ENCODE measurements around the gene PDGFD.

Gene PDGFD

DNA sequence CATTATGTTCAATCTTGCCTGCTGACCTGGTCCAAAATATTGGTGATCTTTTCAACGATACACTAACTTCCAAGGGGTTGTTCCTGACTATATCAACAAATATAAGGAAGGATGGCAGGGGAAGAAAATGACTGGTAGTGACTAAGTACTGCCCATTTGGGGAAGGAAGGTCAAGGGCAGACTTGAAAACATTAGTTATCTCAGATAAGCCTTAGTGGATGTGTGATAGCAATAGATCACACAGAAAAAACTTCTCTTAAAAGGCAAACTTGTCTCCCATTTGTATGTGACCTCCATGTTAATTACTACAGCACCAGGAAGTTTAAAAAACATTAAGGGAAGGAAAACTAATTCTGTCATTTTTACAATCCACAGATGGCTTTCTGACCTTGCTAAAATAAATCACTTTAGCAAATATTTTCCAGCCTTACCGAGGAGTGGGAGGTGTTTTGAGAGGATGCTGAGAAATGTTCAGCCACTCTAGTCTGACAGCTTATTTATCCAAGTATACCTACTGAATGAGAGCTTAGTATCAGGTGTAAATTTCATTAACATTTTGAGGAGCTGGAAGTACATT, 215.7 kb downstream of the PDGFD start:
- DNase-seq: no peak
- no peak overlapping the region for H3K4me3 ChIP-seq (ENCODE audit: control insufficient read depth in 1 of 7, extremely low read depth in 1 of 7, insufficient read depth in 4 of 7, low read depth in 2 of 7, low read length in 6 of 7)
- whole genome bisulfite sequencing (ENCODE audit: insufficient coverage): 67% methylated on average over 1 of the region's 2 CpGs

DNA sequence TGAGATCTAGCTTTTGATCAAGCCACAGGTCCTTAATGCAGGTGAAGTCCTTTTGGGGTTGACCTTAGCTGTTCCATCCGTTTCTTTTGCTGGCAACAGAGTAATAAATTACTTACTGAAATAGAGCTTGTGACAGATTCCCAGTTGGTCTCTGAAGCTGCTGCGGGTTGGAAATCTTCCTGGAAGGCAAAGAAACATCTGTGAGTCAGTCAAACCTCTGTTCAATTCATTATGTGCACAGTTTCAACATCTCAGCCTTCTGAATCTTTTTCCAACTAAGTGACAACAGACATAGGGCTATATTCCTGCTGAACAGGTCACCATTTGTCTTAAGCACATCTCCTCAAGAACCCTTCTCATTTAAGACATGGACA, 216.4 kb downstream of the PDGFD start:
- Histone ChIP-seq H3K4me1 (ENCODE audit: control extremely low read depth in 1 of 4, control insufficient read depth in 4 of 4, insufficient read depth in 4 of 4, low read length in 3 of 4) (no peaks in the 10 kb centered on the region), H3K9me3 (ENCODE audit: control extremely low read depth in 1 of 5, control insufficient read depth in 4 of 5, insufficient read depth in 2 of 5, low read depth in 1 of 5, low read length in 4 of 5) (no peaks in the 10 kb centered on the region), H3K4me3 (ENCODE audit: control insufficient read depth in 1 of 7, extremely low read depth in 1 of 7, insufficient read depth in 4 of 7, low read depth in 2 of 7, low read length in 6 of 7) (no peak overlapping the region), H3K27ac (ENCODE audit: insufficient read depth in 1 of 2, low read depth in 1 of 2, low read length in 2 of 2, poor library complexity in 1 of 2, severe bottlenecking in 2 of 2) (no peak overlapping the region), H3K36me3 (ENCODE audit: control insufficient read depth in 4 of 4, insufficient read depth in 4 of 4, low read length in 3 of 4) (peaks cover 0 to 7% (median 2%) of the 10 kb centered on the region in 4 experiments), H3K27me3 (replicated peaks in 2 of 5; ENCODE audit: control insufficient read depth in 4 of 5, insufficient read depth in 5 of 5, low read length in 4 of 5) (no peaks in the 10 kb centered on the region)
- ChIA-PET POLR2A (no interaction called here), CTCF (no interaction called here)
- 90% methylated on average over 2 of the region's 2 CpGs for WGBS (ENCODE audit: insufficient coverage)
- no peak for DNase-seq

More for the DNA sequence above, 215.7 kb downstream of the PDGFD start:
- no peak overlapping the region for H3K27ac ChIP-seq (ENCODE audit: insufficient read depth in 1 of 2, low read depth in 1 of 2, low read length in 2 of 2, poor library complexity in 1 of 2, severe bottlenecking in 2 of 2)
- ChIA-PET CTCF (no interaction called here), POLR2A (no interaction called here)
- peaks cover 0 to 7% (median 2%) of the 10 kb centered on the region in 4 experiments for H3K36me3 ChIP-seq (ENCODE audit: control insufficient read depth in 4 of 4, insufficient read depth in 4 of 4, low read length in 3 of 4)
- H3K9me3 ChIP-seq (ENCODE audit: control extremely low read depth in 1 of 5, control insufficient read depth in 4 of 5, insufficient read depth in 2 of 5, low read depth in 1 of 5, low read length in 4 of 5): no peaks in the 10 kb centered on the region
- no peaks in the 10 kb centered on the region for H3K4me1 ChIP-seq (ENCODE audit: control extremely low read depth in 1 of 4, control insufficient read depth in 4 of 4, insufficient read depth in 4 of 4, low read length in 3 of 4)
- no peaks in the 10 kb centered on the region for H3K27me3 ChIP-seq (replicated peaks in 2 of 5; ENCODE audit: control insufficient read depth in 4 of 5, insufficient read depth in 5 of 5, low read length in 4 of 5)

- Histone ChIP-seq H3K36me3 (ENCODE audit: control insufficient read depth in 4 of 4, insufficient read depth in 4 of 4, low read length in 3 of 4) (peaks cover 0 to 7% (median 2%) of the 10 kb centered on the region in 4 experiments), H3K9me3 (ENCODE audit: control extremely low read depth in 1 of 5, control insufficient read depth in 4 of 5, insufficient read depth in 2 of 5, low read depth in 1 of 5, low read length in 4 of 5) (no peaks in the 10 kb centered on the region), H3K27me3 (replicated peaks in 2 of 5; ENCODE audit: control insufficient read depth in 4 of 5, insufficient read depth in 5 of 5, low read length in 4 of 5) (no peaks in the 10 kb centered on the region), H3K4me1 (ENCODE audit: control extremely low read depth in 1 of 4, control insufficient read depth in 4 of 4, insufficient read depth in 4 of 4, low read length in 3 of 4) (no peaks in the 10 kb centered on the region), H3K4me3 (ENCODE audit: control insufficient read depth in 1 of 7, extremely low read depth in 1 of 7, insufficient read depth in 4 of 7, low read depth in 2 of 7, low read length in 6 of 7) (no peak overlapping the region), H3K27ac (ENCODE audit: insufficient read depth in 1 of 2, low read depth in 1 of 2, low read length in 2 of 2, poor library complexity in 1 of 2, severe bottlenecking in 2 of 2) (no peak overlapping the region)
- POLR2A ChIA-PET: no interaction called here
- DNase-seq: peak in 1 of 3 donors; percentile 12
- CTCF ChIA-PET: no interaction called here
- WGBS (ENCODE audit: insufficient coverage): 100% methylated on average over 2 of the region's 3 CpGs
These were observed 217.0 kb downstream of the PDGFD start for GRCh38 chr11:103946793-103947545.

- CTCF ChIA-PET: interaction anchor here (1.0 kb wide), 1 partner anchor 12 kb away, joined by 3 read pairs; no protein-coding TSS in a partner anchor
- no peak for DNase-seq
- POLR2A ChIA-PET: no interaction called here
- no peak overlapping the region for H3K4me3 ChIP-seq (ENCODE audit: control insufficient read depth in 1 of 7, extremely low read depth in 1 of 7, insufficient read depth in 4 of 7, low read depth in 2 of 7, low read length in 6 of 7)
- peaks cover 0 to 7% (median 3%) of the 10 kb centered on the region in 4 experiments for H3K36me3 ChIP-seq (ENCODE audit: control insufficient read depth in 4 of 4, insufficient read depth in 4 of 4, low read length in 3 of 4)
- H3K4me1 ChIP-seq (ENCODE audit: control extremely low read depth in 1 of 4, control insufficient read depth in 4 of 4, insufficient read depth in 4 of 4, low read length in 3 of 4): no peaks in the 10 kb centered on the region
- no peaks in the 10 kb centered on the region for H3K27me3 ChIP-seq (replicated peaks in 2 of 5; ENCODE audit: control insufficient read depth in 4 of 5, insufficient read depth in 5 of 5, low read length in 4 of 5)
- H3K9me3 ChIP-seq (ENCODE audit: control extremely low read depth in 1 of 5, control insufficient read depth in 4 of 5, insufficient read depth in 2 of 5, low read depth in 1 of 5, low read length in 4 of 5): no peaks in the 10 kb centered on the region
- H3K27ac ChIP-seq (ENCODE audit: insufficient read depth in 1 of 2, low read depth in 1 of 2, low read length in 2 of 2, poor library complexity in 1 of 2, severe bottlenecking in 2 of 2): no peak overlapping the region
- no CpG with 5 or more reads among the region's 1 CpG for WGBS (ENCODE audit: insufficient coverage)
These were observed 219.6 kb downstream of the PDGFD start for GRCh38 chr11:103944251-103944940.

- H3K27ac ChIP-seq (ENCODE audit: insufficient read depth in 1 of 2, low read depth in 1 of 2, low read length in 2 of 2, poor library complexity in 1 of 2, severe bottlenecking in 2 of 2): no peak overlapping the region
- H3K9me3 ChIP-seq (ENCODE audit: control extremely low read depth in 1 of 5, control insufficient read depth in 4 of 5, insufficient read depth in 2 of 5, low read depth in 1 of 5, low read length in 4 of 5): no peaks in the 10 kb centered on the region
- peaks cover 0 to 7% (median 3%) of the 10 kb centered on the region in 4 experiments for H3K36me3 ChIP-seq (ENCODE audit: control insufficient read depth in 4 of 4, insufficient read depth in 4 of 4, low read length in 3 of 4)
- CTCF ChIA-PET: no interaction called here
- POLR2A ChIA-PET: no interaction called here
- no peak for DNase-seq
- H3K4me3 ChIP-seq (ENCODE audit: control insufficient read depth in 1 of 7, extremely low read depth in 1 of 7, insufficient read depth in 4 of 7, low read depth in 2 of 7, low read length in 6 of 7): no peak overlapping the region
- H3K27me3 ChIP-seq (replicated peaks in 2 of 5; ENCODE audit: control insufficient read depth in 4 of 5, insufficient read depth in 5 of 5, low read length in 4 of 5): no peaks in the 10 kb centered on the region
- no peaks in the 10 kb centered on the region for H3K4me1 ChIP-seq (ENCODE audit: control extremely low read depth in 1 of 4, control insufficient read depth in 4 of 4, insufficient read depth in 4 of 4, low read length in 3 of 4)
- no CpG with 5 or more reads among the region's 1 CpG for WGBS (ENCODE audit: insufficient coverage)
These were observed 221.3 kb downstream of the PDGFD start for GRCh38 chr11:103942646-103943045.

- ChIA-PET CTCF (interaction anchor here (1.5 kb wide), 1 partner anchor 11 kb away, joined by 4 read pairs; no protein-coding TSS in a partner anchor), POLR2A (no interaction called here)
- Histone ChIP-seq H3K4me3 (ENCODE audit: control insufficient read depth in 1 of 7, extremely low read depth in 1 of 7, insufficient read depth in 4 of 7, low read depth in 2 of 7, low read length in 6 of 7) (no peak overlapping the region), H3K4me1 (ENCODE audit: control extremely low read depth in 1 of 4, control insufficient read depth in 4 of 4, insufficient read depth in 4 of 4, low read length in 3 of 4) (no peaks in the 10 kb centered on the region), H3K27ac (ENCODE audit: insufficient read depth in 1 of 2, low read depth in 1 of 2, low read length in 2 of 2, poor library complexity in 1 of 2, severe bottlenecking in 2 of 2) (no peak overlapping the region), H3K36me3 (ENCODE audit: control insufficient read depth in 4 of 4, insufficient read depth in 4 of 4, low read length in 3 of 4) (peaks cover 0 to 2% (median under 1%) of the 10 kb centered on the region in 4 experiments), H3K9me3 (ENCODE audit: control extremely low read depth in 1 of 5, control insufficient read depth in 4 of 5, insufficient read depth in 2 of 5, low read depth in 1 of 5, low read length in 4 of 5) (no peaks in the 10 kb centered on the region), H3K27me3 (replicated peaks in 2 of 5; ENCODE audit: control insufficient read depth in 4 of 5, insufficient read depth in 5 of 5, low read length in 4 of 5) (no peaks in the 10 kb centered on the region)
- WGBS (ENCODE audit: insufficient coverage): 100% methylated on average over 1 of the region's 2 CpGs
- DNase-seq: no peak
These were observed 223.4 kb downstream of the PDGFD start for GRCh38 chr11:103940551-103940950.

GRCh38 chr11:103939694-103940093, 224.3 kb downstream of the PDGFD start:
- ChIA-PET CTCF (no interaction called here), POLR2A (no interaction called here)
- Histone ChIP-seq H3K4me3 (ENCODE audit: control insufficient read depth in 1 of 7, extremely low read depth in 1 of 7, insufficient read depth in 4 of 7, low read depth in 2 of 7, low read length in 6 of 7) (no peak overlapping the region), H3K27ac (ENCODE audit: insufficient read depth in 1 of 2, low read depth in 1 of 2, low read length in 2 of 2, poor library complexity in 1 of 2, severe bottlenecking in 2 of 2) (no peak overlapping the region), H3K9me3 (ENCODE audit: control extremely low read depth in 1 of 5, control insufficient read depth in 4 of 5, insufficient read depth in 2 of 5, low read depth in 1 of 5, low read length in 4 of 5) (no peaks in the 10 kb centered on the region), H3K36me3 (ENCODE audit: control insufficient read depth in 4 of 4, insufficient read depth in 4 of 4, low read length in 3 of 4) (peaks cover 0 to 2% (median 0%) of the 10 kb centered on the region in 4 experiments), H3K4me1 (ENCODE audit: control extremely low read depth in 1 of 4, control insufficient read depth in 4 of 4, insufficient read depth in 4 of 4, low read length in 3 of 4) (no peaks in the 10 kb centered on the region), H3K27me3 (replicated peaks in 2 of 5; ENCODE audit: control insufficient read depth in 4 of 5, insufficient read depth in 5 of 5, low read length in 4 of 5) (no peaks in the 10 kb centered on the region)
- WGBS (ENCODE audit: insufficient coverage): 80% methylated on average over 1 of the region's 3 CpGs
- no peak for DNase-seq

All from common myeloid progenitor, CD34-positive (primary cell).